ENCODE measurements around the gene DMD.
"Not testable (repeated sequence)": the region's sequence is repeated elsewhere in the genome, so short reads cannot be mapped to it uniquely, and the experiment has no call there.

DMD gene

DNA sequence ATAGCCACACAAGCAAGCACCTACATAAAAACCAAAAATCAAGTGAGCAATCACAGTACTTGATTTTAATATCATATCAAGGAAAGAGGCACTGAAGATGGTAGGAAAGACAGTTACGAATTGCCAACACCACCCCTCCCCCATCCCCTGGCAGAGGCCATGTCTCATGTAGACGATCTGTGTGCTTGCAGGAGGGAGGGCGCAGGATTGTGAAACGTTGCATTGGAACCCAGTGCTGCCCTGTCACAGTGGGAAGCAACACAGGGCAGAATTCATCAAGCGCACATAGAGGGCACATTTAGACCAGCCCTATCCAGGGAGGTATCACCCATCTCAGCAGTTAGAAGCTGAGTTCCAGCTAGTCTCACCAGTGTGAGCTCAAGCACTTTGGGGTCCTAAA, 359.8 kb downstream of the DMD start:
- DNase-seq (ENCODE audit: low read depth): no peak

DNA sequence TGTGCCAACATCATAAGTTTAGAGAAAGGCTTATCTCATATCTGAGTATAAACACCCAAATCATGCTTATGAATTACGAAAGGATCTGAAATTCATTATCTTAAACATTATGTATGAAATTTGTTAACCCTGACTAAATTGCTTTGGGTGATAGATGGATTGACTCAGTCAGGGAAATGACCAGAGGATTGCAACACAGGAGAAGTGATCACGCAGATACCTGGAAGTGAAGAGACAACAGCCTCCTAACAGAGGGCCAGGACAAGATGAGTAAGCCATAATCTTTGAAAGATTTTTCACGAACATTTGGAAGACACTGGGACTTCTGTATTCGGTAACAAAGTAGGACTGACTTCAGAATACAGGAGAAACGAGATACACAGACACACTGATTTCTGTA, 363.4 kb downstream of the DMD start:
- DNase-seq (ENCODE audit: low read depth): no peak

DNA sequence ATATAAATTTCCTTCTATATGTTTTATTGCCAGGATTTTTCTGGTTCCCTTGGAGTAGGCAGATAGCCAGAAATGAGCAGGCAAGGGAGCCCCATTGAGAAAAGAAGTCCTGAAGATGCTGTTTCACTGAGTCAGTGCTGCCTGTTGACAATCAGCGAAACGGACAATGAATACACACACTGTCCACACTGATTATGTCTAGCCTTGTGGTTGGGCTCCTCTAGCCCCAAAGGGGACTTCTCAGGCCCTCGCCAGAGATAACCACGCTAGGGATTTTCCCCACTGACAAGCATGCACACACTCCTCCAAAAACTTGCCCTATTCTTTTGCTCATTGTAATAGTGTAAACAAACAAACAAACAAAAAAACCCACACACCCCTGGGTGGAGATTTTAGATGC, 369.3 kb downstream of the DMD start:
- no peak for DNase-seq (ENCODE audit: low read depth)

DNA sequence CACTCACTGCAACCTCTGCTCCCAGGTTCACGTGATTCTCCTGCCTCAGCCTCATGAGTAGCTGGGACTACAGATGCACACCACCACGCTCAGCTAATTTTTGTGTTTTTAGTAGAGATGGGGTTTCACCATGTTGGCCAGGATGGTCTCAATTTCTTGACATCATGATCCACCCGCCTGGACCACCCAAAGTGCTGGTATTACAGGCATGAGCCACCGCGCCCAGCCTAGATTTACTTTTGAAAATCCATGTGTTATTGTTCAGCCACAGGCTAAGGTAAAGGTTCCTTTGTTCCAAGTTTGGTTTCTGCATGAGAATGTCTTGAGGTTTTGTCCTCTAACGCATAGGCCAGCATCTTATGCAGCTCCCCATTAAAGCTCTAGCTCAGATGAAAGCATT, 371.6 kb downstream of the DMD start:
- DNase-seq (ENCODE audit: low read depth): no peak

DNA sequence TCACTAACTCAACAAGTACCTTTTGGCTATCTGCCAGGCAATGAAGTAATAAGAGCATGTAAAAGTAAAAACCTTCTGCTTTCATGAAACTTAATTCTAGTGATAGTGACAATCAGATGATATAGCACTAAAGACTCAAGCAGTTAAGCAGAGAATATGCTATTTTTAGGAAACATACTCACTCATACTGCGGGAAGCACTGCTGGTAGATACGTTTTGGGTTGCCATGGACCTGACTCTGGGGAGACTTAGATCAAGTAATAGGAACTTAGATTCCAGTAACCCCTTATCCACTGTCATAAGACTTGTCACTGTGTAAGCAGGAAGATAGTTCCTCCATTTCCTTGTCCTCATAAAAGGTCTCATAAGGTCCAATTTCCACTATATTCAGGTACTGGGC, 386.3 kb downstream of the DMD start:
- DNase-seq (ENCODE audit: low read depth): no peak

DNA sequence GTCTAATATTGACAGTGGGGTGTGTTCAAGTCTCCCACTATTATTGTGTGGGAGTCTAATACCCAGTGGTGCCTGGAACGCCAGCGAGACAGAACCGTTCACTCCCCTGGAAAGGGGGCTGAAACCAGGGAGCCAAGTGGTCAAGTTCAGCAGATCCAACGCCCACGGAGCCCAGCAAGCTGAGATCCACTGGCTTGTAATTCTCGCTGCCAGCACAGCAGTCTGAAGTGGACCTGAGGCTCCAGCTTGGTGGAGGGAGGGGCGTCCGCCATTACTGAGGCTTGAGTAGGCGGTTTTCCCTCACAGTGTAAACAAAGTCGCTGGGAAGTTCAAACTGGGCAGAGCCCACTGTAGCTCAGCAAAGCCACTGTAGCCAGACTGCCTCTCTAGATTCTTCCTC, 407.3 kb downstream of the DMD start:
- DNase-seq (ENCODE audit: low read depth): no peak

DNA sequence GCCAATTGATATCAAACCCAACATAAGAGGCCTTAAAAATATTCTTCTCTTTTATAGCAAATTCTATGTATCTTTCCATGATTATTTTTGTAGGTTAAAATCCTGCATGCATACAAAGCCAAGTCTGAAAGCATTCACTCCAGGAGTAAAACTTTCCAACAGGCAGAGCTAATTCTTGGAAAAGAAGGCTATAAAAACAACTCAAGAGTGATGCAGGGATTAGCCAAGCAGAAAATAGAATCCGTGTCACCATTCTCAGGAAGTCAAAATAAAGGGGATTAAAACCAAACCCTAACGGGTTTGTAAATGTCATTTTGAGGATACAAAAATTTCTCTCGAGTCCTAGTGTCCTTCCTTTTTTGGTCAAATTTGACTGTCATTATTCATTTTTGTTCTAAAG, 412.4 kb downstream of the DMD start:
- no peak for DNase-seq (ENCODE audit: low read depth)

DNA sequence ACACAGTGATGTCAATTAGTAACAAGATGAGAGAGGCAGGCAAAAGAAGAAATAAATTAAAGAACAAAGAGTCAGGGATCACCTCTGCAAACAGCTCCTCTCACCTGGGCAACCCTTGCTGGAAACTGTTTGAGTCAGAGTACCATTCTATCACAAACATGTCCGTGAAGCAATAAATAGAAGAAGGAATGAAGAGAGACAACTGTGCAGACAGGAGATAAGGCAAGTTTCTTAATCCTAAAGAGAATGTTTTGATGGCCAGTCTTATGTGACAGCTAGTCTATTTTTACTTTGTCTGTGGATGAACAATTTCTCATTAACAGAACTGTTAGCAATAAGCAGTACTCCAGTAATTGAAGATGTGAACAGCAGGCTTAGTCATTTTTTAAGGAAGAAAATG, 422.4 kb downstream of the DMD start:
- no peak for DNase-seq (ENCODE audit: low read depth)

DNA sequence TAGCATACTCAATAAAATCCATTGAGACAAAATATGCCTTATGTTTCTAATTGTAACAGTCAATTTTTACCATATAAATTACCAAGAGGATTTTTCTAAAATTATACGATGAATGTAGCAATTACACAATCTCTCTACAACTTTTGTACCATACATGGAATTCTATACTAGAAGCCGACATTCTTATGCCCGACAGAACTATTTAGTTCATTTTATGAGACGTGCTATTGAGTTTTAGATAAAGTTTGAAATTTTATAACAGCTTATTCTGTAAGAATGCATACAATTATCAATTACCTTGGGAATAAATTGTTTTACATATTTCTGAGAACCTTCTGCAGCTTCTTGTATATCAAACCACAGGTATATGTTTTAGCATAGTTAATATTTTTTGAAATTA, 431.2 kb downstream of the DMD start:
- no peak for DNase-seq (ENCODE audit: low read depth)

DNA sequence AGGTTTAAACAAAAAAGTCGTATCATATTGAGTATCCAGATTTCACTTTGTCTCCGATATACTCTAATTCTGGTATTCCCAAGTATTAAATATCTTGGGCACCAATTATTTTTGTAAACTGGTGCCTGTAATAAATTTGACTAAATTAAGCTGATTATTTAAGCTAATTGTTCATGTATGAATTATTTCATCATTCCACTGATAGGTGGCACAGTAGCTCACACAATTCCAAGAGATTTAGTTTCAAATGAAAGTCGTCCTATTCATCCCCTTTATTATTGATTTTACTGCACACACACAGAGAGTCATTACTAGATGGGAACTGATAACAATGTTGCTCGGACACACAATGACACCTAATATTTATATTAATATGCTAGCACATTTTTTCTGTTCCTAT, 432.4 kb downstream of the DMD start:
- DNase-seq (ENCODE audit: low read depth): no peak

DNA sequence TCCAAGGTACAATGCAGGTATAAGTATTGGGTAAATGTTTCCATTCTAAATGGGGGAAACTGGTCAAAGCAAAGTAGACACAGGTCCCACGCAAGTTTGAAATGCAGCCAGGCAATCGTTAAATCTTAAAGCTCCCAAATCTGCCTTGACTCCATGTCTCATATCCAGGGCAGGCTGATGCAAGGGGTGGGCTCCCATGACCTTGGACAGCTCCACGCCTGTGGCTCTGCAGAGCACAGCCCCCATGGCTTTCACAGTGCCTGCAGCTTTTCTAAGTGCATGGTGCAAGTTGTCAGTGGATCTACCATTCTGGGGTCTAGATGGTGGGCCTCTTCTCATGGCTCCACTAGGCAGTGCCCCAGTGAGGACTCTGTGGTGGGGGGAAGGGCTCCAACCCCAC, 436.4 kb downstream of the DMD start:
- no peak for DNase-seq (ENCODE audit: low read depth)

DNA sequence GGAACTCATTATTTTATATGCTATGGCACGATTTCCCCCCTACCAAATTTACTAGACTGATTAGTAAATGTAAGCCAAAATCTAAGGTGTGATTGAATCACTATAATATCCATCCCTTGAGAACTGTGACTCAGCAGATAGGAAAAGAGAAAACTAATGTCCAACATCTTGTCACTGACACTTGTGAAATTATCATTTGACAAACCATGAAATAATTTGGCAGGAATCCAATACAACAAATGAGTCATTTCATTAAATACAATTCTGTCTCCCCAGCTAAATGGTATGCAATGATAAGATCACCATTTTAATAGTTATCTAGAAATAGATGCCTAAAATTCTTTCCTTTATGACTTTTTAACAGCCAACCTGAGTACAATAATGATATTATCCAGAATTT, 462.3 kb downstream of the DMD start:
- DNase-seq (ENCODE audit: low read depth): no peak

DNA sequence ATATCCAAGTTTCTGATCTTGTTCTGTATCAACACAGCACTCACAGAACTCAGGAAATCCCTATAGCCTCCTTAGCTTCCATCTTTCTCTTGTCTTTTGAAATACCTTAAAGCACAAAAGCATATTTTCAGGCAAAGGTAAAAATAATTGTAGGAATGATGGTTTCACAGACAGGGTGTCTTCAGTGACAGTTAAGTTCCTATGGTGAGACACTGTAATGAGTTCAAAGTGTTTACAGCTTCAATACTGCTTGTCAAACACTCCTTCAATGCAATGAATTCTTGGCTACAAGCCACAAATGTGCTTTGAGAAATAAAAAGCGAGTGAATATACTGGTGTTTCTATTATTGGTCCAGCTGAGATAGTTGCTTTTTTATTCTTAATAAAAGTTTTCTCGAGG, 466.0 kb downstream of the DMD start:
- no peak for DNase-seq (ENCODE audit: low read depth)

DNA sequence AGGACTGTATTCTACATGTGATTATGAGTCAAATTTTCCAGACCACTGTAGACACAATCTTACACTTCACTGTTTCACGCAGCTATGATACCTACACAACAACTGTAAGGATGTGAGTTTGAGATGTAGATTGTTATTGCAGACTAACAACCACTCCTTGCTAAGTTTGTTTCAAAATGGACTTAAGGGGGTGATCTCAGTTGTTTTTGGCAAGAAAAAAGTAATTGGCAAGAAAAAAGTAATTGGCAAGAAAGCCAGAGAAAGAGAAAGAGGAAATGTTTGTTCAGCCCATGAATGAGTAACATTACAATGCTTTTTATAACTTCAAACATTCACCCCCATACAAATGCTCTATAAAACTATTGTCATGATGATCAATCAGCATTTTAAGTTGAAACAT, 466.4 kb downstream of the DMD start:
- DNase-seq (ENCODE audit: low read depth): no peak

DNA sequence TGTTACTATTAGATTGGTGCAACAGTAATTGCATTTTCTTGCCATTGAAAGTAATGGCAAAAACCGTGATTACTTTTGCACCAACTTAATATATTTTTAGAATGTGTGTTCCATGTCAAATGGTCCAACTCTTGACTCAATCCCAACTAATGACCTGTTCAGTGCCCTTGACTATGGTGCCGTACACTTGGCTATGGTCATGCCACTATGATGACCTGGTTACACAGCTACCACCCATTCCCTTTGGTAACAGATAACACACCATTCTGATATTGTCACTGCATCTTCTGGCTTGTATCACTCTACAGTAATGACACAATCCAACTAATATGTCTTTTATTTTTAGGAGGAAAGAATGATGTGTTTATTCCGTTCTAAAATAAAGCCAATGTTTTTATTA, 469.4 kb downstream of the DMD start:
- DNase-seq (ENCODE audit: low read depth): no peak

DNA sequence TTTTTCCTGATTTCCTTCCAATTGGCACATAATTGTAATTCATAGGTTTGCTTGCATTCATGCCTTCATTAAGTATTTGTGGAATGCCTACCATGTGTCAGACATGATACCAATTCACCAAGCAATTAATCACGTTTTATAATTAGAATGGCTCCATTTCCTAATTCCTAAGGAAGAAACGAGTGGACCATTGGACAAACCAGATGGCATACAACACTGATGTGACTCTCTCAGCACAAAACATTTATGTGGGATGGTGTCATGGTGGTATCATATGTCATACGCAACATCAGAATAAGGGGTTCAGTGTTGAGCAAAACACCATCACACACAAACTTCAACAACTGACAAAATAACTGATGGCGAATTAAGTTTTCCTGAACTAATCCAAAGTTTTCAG, 502.8 kb downstream of the DMD start:
- no peak for DNase-seq (ENCODE audit: low read depth)

DNA sequence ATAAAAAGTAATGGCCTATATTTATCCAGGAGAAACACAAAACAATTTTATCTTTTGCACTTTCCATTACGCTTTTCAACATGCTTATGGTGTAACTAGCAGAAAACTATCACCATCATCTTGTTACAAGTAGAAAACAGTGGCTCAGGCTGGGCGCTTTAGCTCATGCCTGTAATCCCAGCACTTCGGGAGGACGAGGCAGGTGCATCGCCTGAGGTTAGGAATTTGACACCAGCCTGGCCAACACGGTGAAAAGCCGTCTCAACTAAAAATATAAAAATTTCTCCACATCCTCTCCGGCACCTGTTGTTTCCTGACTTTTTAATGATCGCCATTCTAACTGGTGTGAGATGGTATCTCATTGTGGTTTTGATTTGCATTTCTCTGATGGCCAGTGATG, 506.0 kb downstream of the DMD start:
- DNase-seq (ENCODE audit: low read depth): not testable (repeated sequence)

DNA sequence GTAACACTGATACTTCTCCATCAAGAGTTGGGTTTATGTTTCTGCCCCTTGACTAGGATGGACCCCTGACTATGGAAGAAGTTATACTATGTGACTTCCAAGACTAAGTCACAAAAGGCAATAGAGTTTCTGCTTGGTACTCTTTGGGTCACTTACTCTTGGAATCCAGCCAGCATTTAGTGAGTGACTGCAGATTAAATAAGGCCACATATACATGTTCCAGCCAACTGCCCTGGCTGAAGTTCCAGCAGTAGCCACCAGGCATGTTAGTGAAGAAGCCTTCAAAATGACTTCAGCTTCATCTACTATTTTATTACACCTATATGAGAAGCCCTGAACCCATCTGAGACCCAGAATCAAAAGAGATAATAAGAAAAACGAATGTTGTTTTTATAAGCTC, 524.0 kb downstream of the DMD start:
- DNase-seq (ENCODE audit: low read depth): no peak

DNA sequence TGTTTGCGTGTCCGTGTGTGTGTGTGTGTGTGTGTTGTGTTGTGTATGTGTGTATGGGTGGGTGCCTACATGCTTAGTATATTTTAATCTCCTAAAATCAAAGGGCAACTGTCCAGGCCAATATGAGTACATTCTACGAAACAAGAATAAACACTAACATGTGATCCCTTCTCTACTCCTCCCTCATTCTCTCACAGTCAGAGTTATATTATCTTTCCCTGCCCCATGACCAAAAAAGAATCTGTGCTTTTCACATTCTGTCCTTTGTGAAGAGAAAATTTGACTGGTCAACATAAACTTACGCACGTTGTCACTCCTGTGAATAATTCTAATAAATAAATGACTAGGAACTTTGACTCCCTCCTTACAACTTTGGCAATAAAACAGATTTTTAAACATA, 532.9 kb downstream of the DMD start:
- no peak for DNase-seq (ENCODE audit: low read depth)

DNA sequence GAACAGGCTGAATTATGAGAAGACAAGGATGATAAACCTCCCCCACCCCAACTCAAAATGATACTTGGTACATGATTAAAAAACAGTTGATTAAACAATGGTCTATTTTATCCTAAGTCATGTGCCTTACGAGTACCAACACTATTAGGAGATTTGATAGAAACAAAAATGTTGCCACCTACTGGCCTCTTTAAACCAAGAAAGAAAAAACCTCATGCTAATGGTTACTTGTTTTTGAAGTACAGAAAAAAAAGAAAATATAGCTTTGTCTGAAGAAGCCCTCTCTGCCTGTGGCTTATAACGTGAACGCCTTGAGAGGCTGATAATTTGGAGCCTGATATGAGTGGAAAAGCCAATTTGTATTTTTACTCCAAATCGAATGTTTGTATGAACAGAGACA, 538.2 kb downstream of the DMD start:
- no peak for DNase-seq (ENCODE audit: low read depth)

DNA sequence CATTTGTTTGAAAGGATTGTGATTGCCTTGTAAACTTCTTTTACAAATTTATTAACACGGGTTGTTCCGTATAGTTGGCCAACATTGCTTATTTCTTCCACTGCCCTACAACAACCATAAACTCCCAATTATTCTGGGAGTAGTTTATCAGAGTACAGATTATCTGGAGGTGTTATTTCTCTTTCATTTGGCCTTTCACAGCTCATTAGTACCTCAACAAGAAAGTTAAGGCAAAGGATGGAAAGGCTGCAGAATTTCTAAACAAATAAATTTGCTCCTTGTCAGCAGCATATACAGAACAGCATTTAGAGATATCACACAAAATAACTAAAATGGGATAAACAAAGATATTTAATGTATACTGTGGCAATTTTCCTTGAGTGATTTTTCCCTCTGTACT, 548.8 kb downstream of the DMD start:
- DNase-seq (ENCODE audit: low read depth): no peak

DNA sequence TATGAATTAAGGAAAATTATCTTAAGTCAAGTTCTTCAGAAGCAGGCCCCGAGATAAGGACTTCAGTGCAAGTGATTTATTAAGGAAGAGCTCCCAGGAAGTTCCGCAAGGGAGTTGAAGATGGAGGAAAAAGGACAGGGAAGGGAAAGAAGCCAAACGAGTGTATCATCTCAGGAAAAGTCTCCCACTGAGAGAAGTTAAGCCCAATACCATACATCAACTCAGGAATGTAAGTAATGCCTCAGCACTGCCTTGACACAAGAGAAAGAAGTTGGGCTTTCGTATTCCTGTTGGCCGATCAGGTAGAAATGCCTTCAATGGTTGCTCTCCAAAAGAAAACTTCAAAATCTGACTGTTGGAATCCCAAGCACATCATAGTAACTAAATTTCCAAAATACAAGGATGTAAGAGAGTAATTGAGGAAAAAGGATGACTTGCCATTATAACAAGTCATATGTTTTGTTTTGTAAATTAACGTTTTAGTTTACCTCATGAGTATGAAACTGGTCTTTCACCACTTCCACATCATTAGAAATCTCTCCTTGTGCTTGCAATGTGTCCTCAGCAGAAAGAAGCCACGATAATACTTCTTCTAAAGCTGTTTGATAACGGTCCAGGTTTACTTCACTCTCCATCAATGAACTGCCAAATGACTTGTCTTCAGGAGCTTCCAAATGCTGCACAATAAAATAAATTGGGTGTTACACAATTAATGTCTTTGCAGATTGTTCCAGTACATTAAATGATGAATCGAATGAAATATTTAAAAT, 566.7 kb downstream of the DMD start:
- no peak for DNase-seq (ENCODE audit: low read depth)

DNA sequence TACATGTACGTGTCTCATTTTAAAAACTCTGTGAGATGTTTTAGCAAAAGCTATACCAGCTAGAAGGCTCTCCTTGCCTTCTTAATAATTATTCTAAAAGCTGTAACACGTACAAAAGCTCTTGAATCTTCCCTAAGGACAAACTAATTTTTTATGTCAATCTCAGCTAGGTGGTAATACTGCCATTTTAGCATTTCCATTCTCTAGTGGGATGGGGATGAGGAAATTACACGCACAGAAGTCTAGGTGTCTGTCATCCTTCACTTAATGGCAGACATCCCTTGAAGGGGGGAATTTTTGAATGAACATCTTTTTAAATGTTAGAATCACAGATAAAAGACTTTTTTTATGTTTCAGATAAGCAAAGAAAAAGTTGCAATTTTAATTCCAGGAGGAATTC, 569.1 kb downstream of the DMD start:
- no peak for DNase-seq (ENCODE audit: low read depth)

DNA sequence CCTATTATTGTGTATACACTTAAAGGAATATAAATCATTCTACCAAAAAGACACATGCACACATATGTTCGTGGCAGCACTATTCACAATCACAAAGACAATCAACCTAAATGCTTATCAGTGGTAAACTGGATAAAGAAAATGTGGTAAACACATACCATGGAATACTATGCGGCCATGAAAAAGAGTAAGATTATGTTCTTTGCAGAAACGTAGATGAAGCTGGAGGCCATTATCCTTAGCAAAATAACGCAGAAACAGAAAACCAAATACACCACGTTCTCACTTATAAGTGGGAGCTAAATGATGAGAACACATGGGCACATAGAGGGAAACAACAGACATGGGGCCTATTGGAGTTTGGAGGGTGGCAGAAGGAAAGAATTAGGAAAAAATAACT, 593.2 kb downstream of the DMD start:
- no peak for DNase-seq (ENCODE audit: low read depth)

DNA sequence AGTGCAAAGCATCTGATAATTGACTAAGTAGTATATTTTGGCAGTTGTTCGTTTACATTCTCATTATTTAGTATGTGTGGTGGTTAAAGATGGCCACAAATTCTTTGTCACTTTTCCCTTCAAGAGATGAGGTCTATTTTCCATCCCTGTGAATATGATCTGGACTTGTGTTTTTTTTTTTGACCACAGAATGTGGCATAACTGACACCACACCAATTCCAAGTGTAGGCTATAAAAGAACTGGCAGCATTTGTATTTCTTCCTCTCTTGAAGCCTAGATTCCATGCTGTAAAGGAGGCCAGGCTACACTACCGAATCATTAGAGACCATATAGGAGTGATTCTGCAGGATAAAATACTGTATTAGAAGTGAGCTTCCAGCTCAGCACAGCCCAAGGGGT, 596.6 kb downstream of the DMD start:
- no peak for DNase-seq (ENCODE audit: low read depth)
